ENCODE results near the gene MBP. TPM values are rescaled to one million over a fixed set of nuclear protein-coding genes. Genes with fewer than 3 reads are reported as not detected.

Gene MBP
- total and polyA plus RNA-seq, 10 of the 15 experiments (the other 5 are each of a cell fraction or from before 2014, with no cell fraction given) = 12.2 to 67.8 (median 42.1) TPM

- TF ChIP-seq ZBTB33 (IDR thresholded peaks at IDR 0.05) = no peak
- TF ChIP-seq FOXK2 (IDR thresholded peaks at IDR 0.05) = no peak
- 0 out of 4 replicates have a peak, but pooled peaks of 1 of the 2 experiments have one; percentile 52 for TF ChIP-seq EP300 (IDR thresholded peaks at IDR 0.05; ENCODE audit: borderline replicate concordance in 1 of 2, control insufficient read depth in 1 of 2, low read depth in 2 of 2, low read length in 2 of 2)
- 0 out of 2 replicates have a peak, but pooled peaks have one; percentile 16 for TF ChIP-seq RUNX3 (IDR thresholded peaks at IDR 0.05; ENCODE audit: low read length)
- TF ChIP-seq, protein P1, sequence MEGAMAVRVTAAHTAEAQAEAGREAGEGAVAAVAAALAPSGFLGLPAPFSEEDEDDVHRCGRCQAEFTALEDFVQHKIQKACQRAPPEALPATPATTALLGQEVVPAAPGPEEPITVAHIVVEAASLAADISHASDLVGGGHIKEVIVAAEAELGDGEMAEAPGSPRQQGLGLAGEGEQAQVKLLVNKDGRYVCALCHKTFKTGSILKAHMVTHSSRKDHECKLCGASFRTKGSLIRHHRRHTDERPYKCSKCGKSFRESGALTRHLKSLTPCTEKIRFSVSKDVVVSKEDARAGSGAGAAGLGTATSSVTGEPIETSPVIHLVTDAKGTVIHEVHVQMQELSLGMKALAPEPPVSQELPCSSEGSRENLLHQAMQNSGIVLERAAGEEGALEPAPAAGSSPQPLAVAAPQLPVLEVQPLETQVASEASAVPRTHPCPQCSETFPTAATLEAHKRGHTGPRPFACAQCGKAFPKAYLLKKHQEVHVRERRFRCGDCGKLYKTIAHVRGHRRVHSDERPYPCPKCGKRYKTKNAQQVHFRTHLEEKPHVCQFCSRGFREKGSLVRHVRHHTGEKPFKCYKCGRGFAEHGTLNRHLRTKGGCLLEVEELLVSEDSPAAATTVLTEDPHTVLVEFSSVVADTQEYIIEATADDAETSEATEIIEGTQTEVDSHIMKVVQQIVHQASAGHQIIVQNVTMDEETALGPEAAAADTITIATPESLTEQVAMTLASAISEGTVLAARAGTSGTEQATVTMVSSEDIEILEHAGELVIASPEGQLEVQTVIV (IDR thresholded peaks at IDR 0.05; ENCODE audit: borderline replicate concordance, partially characterized antibody) = no peak
- TF ChIP-seq HDAC2 (IDR thresholded peaks at IDR 0.05) = no peak
- TF ChIP-seq ATF2 (IDR thresholded peaks at IDR 0.05; ENCODE audit: low read length) = no peak
- TF ChIP-seq BHLHE40 (IDR thresholded peaks at IDR 0.05; ENCODE audit: borderline replicate concordance in 1 of 2, low read depth in 2 of 2, low read length in 1 of 2) = peak in 1 of 2 experiments; percentile 12; a peak in 2 of 4 replicates
- no peak for TF ChIP-seq RAD51 (IDR thresholded peaks at IDR 0.05)
- TF ChIP-seq, protein P2, sequence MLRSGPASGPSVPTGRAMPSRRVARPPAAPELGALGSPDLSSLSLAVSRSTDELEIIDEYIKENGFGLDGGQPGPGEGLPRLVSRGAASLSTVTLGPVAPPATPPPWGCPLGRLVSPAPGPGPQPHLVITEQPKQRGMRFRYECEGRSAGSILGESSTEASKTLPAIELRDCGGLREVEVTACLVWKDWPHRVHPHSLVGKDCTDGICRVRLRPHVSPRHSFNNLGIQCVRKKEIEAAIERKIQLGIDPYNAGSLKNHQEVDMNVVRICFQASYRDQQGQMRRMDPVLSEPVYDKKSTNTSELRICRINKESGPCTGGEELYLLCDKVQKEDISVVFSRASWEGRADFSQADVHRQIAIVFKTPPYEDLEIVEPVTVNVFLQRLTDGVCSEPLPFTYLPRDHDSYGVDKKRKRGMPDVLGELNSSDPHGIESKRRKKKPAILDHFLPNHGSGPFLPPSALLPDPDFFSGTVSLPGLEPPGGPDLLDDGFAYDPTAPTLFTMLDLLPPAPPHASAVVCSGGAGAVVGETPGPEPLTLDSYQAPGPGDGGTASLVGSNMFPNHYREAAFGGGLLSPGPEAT (IDR thresholded peaks at IDR 0.05; ENCODE audit: low read depth) = no peak
- peak; percentile 50; the same call in 1 of the 2 replicates for TF ChIP-seq TCF3 (IDR thresholded peaks at IDR 0.05; ENCODE audit: borderline replicate concordance, insufficient read depth, low read depth, low read length)
- peak; percentile 58; the same call in 1 of the 2 replicates for TF ChIP-seq PAX5 (IDR thresholded peaks at IDR 0.05; ENCODE audit: borderline replicate concordance, low read depth, low read length)
- TF ChIP-seq JUNB (IDR thresholded peaks at IDR 0.05) = 0 out of 2 replicates have a peak, but pooled peaks have one; percentile 23
- no peak for TF ChIP-seq MYC (IDR thresholded peaks at IDR 0.05; ENCODE audit: insufficient read depth, insufficient read length, insufficient replicate concordance, low read length, severe bottlenecking)
- TF ChIP-seq TARDBP (IDR thresholded peaks at IDR 0.05; ENCODE audit: borderline replicate concordance) = no peak
- no peak for TF ChIP-seq RELA (IDR thresholded peaks at IDR 0.05; ENCODE audit: borderline replicate concordance, partially characterized antibody)
- TF ChIP-seq SIX5 (IDR thresholded peaks at IDR 0.05; ENCODE audit: low read depth, low read length, severe bottlenecking) = no peak
- 0 out of 2 replicates have a peak, but pooled peaks have one; percentile 43 for TF ChIP-seq NFIC (IDR thresholded peaks at IDR 0.05; ENCODE audit: low read depth, low read length)
- TF ChIP-seq MYB (IDR thresholded peaks at IDR 0.05; ENCODE audit: borderline replicate concordance, low read depth, low read length) = no peak
- TF ChIP-seq CBX3 (IDR thresholded peaks at IDR 0.05; ENCODE audit: borderline replicate concordance, low read depth) = no peak
- no peak for TF ChIP-seq EZH2 (IDR thresholded peaks at IDR 0.05; ENCODE audit: borderline replicate concordance, control insufficient read depth, low read depth, low read length)
Measured at GRCh38 chr18:77101410-77102258, 30.9 kb downstream of the MBP start (continued).

All from GM12878 (cell line).